GM21619 (cell line): Measurements from ENCODE around the gene CHRNA4.

Experiments
- ATAC-seq: cut with Tn5 transposase; IDR thresholded peaks from one replicate; pipeline ENCODE4 v1.9.1; 2021; ENCODE audit not compliant: unreplicated experiment

The CHRNA4 gene

DNA sequence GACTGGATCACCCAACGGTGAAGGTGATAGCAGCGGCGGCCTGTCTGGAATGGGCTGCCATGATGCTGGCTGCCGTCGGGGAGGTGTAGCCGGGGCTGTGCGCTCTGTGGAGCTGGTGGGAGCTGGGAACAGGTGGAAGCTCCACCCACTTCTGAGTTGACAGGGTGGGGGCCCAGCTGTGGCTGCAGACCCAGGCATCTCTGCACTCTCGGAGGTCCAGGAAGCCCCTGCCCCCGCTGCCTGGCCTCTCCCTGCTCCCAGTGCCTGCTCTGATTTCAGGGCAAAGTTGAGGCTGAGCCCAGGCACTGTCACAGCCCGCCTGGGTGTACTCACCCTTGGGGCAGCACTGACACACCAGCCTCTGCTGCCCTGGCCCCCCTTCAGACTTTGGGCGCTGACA lies 18.1 kb upstream of the CHRNA4 start:
- ATAC-seq: no peak

DNA sequence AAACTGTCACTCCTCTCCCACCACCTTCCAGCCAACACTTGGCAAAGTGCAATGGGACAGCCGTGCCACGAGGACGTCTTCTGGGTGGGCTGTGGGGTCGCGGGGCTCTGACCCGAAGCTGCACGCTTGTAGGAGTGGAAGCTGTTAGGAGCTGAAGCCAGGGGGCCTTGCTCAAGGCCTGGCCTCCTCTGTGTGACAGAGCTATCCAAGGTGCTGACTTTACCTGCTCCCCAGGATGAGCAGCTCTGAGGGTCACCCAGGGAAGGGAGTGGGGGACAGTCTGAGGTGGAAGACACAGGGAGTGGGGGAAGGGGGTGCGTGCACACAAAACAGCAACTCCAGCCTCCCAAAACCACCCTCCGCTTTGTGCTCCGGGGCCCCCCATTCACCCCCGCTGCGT lies 17.5 kb upstream of the CHRNA4 start:
- ATAC-seq: no peak

DNA sequence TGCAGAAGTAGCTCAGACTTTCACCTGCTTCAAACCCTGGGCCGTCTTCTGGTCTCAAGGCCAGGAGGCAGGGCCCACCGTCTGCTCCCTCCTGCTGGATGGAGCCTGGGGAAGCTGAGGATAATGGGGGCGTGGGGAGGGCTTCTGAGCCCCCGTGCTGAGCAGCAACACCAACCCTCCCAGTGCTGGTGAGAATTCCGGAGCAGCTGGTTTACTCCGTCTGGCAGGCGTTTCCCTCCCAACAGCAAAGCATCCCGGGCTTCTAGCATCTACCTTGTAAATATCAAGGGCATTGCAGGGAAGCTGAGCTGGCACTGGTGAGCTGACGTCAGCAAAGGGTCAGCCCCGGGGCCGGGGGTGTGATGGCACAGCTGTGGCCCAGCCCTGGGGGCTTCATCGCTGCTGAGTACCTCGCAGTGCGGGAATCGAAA lies 16.8 kb upstream of the CHRNA4 start:
- no peak for ATAC-seq

DNA sequence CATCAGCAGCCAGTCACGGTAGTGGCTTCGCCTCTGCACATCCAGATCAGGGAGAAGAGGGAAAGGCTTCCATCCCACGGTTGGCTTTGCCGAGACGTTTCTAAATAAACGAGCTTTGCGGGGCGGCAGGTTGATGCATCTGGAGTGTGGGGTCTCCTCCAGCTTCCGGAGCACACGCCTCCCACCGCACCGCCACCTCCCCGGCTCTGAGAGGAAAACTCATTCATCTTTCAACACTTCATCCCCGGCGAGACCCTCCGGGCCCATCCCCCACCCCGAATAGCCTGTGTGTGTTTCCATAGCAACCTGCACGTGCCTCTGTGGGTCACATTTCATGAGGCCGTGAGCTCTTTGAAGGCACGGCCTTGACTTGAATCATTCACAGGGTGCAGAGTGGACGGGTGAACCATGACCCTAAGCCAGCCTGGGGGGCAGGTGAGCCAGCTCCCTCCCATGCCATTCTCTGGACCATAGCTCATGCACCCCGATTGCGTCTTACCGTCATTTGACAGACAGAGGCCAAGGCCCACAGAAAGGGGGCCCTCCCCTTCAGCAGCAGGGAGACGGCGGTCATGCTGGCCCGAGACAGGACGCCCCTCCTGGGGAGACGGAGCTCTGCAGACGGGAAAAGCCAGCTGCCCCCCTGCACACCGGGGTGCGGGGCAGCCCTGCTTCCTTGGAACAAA lies 16.2 kb upstream of the CHRNA4 start:
- ATAC-seq: no peak

DNA sequence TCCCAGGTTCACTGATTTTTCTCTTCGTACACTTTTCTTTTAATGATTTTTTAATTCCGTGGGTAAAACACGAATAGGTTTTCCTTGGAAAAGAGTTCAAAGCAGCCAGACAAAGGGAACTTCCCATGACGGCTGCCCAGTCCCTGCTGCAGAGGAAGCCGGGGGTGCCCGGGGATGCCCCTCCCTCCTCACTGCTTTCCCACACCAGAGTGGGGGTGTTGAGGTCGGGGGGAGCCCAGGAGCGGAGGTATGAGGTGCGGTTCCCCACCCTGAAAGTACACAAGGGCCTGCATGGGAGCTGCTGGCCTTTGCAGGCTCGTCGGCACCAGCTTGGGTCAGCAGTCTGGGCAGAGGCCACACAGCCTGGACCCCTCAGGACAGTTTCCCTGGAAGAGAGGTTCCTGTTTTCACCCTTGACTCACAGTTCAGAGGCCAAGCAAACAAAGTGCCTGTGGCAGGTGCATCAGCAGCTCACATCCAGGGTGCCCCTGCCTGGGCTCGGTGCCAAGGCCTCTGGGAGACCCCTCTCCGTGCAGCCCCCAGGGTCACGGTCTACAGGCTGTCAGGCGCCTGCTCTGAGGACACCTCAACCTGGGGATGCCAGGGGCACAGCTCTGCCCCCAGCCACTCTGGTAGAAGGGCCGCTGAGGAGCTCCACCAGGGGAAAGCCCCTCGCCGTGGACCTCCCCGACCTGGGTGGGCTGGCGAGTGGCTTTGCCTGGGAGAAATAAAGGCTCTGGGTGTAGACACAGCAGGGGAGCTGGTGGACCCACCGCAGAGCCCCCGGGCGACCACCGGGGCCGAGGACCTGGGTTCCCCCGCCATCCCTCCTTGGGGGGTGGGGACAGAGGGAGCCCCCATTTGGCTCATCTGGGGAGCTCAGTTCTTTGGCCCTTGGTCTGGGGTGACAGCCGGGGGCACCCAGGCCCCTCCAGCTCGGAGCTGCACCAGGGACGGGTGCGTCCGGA lies 15.4 kb upstream of the CHRNA4 start:
- no peak for ATAC-seq

DNA sequence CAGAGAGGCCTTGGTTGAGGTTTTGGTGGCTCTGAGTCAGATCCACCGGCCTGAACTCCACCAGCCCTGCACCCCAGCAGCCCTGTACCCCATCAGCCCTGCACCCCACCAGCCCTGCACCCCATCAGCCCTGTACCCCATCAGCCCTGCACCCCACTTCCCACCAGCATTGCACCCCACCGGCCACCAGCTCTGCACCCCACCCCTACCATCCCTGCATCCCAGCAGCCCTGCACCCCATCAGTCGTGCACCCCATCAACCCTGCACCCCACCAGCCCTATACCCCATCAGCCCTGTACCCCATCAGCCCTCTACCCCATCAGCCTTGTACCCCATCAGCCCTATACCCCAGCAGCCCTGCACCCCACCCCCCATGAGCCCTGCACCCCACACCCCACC lies 14.3 kb upstream of the CHRNA4 start:
- ATAC-seq: no peak

DNA sequence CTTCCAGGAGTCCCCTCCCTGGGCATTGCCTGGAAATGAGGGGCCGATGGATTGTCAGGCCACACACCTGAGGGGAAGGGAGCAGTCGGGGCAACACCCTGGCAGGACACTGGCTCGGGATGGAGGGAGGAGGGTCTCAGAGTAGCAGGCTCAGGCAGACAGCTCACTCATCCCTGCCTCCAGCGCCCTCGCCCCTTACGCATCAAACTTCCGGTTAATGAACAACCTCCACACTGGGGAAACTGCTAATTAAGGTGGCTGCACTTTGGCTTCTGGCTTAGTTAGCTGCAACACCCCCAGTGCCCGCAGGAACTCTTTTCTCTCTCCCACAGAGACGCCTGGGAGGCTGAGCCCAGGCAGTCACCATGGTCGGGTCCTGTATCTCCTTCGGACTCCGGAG lies 13.4 kb upstream of the CHRNA4 start:
- ATAC-seq: no peak

DNA sequence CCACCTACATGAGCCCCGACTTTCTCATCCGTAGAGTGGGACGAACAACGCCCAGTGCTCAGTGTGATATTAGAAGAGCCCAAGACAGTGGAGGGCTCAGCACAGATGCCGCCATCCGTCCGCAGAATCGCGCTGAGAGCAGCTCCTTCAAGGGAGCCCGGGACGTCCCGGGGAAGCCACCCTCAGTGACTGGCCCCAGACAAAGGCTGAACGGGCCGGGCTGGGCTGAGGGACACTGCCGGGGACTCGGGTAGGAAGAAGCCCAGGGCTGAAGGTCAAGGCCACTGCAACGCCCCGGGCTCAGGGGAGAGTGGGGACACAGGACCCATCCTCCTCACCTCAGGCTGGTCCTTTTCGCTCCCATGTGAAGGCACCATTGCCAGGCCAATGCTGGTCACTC lies 12.8 kb upstream of the CHRNA4 start:
- ATAC-seq: no peak

DNA sequence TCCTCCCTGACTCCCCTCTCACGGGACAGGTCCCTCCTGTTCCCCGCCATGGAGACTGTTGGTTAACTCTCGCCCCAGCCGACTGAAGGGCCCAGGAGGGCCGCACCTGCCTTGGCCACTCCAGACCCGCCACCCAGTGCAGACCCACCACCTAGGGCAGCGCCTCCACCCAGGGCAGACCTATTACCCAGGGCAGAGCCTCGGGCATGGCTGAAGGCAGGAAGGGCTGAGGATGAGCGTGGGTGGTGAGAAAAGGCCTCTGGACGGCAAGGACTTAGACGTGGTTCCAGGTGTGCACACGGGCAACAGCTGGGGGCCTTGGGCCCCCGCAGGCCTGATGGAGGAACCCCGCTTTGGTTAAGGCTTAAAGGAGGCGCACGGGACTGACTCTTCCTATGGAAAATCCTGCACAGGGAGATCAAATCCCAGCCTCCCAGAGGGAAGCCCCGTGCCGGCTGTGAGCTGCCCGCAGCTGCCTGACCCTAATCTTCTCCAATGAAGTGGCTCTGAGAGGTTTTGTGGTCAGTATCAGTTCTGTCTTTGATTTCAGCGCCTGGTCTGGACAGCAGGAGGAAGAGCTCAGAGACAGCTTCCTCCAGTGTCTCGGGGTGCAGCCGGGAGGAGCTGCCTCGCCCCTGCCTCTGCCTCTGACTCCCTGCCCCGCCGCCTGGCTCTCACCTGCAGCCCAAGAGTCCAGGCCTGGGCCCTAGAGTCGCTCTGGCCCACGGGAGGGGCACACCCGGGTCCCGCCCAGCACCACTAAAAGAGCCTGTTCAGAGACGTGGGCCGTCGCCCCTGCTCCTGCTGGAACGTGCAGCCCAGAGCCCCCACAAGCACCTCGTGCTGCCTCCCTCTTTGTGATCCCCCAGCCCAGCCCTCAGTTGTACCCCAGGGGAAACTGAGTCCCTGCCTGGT lies 12.1 kb upstream of the CHRNA4 start:
- ATAC-seq: no peak

DNA sequence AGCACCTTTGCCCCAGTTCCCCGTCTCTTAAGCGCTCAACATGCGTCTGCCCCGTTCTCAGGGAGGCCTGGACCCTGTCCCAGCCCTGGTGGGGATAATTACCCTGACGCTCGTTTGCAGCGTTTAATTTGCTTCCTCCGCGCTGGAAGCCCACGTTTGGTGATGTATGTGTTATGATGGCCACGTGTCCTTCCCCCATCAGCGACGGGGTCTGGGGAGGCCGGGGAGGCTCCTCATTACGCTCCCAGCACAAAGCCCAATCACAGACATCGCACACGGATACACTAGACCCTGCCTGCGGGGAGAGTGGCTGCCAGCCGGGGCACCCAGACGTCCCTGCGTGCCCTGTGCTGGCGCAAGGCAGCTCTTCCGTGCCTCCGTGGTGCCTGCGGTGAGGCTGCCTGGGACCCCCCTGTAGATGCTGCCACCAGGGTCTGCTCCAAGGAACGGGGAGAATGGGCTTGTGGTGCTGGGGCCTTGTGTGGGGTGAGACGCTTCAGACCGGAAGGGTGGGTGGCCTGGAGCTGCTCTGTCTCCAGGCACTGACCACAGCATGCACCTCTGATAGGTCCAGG lies 10.2 kb upstream of the CHRNA4 start:
- ATAC-seq: no peak

DNA sequence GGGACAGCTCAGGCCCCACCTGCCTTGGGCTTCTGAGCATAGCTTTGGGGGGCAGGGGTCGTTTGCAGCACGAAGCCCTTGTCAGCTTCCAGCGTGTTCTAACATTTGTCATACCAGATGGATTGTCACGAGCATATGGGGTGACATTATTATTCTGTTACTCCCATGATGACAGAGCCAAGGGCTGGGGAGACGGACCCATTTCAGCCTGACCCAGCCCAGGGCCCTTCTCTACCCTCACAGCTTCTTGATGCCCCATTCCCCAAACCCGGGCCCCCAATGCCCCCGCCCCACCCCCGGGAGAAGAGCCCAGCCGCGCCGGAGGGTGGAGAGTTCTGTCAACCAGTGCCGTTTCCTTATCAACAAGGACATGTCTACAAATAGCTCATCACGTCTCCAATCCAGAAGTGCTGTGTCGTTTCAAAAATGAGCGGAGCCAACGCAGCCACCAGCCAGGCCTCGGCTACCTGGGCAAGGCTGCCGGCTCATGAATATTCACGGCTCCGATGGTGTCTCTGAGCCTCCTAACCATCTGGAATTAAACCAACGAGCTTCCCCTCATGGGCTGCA lies 9.6 kb upstream of the CHRNA4 start:
- ATAC-seq: no peak

DNA sequence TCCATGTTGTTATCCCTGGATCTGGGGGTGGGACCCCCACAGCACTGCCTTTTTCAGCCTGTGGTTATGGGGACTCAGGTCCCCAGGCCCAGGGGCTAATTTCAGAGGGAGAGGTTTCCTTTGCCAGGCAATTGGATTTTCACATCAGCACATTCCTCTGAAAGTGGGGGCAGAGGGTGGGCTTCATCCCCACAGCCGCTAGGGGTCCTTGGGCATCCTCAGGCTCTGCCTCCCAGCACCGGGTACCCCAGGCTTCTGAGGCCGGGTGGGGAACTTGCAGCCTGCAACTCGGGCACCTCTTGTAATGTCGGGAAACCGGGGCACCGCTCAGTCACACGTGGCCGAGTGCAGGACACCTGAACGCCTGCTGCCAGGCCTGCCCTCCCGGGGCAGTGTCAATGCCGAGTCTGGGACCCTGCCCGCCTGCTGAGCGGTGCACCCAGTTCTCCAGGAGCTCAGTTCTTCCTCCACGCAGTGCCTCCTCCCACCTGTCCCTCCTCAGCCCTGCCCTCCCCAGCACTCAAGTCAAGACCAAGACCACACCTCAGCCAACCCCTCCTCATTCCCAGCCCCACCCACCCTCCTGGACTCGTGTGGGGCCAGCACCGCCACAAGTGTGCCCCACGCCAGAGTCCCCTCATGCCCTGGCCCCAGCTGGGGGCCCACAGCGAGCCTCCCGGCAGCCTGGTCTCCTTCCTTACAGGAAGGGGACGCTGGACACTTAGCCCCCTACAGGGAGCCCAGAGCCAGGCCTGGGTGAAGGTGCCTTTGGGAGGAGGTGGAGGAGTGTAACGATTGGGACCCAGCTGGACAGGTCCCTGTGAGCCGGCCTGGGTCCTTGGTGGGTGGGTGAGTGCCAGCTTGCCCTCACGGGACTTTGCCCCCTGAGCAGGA lies 8.8 kb upstream of the CHRNA4 start:
- ATAC-seq: no peak

DNA sequence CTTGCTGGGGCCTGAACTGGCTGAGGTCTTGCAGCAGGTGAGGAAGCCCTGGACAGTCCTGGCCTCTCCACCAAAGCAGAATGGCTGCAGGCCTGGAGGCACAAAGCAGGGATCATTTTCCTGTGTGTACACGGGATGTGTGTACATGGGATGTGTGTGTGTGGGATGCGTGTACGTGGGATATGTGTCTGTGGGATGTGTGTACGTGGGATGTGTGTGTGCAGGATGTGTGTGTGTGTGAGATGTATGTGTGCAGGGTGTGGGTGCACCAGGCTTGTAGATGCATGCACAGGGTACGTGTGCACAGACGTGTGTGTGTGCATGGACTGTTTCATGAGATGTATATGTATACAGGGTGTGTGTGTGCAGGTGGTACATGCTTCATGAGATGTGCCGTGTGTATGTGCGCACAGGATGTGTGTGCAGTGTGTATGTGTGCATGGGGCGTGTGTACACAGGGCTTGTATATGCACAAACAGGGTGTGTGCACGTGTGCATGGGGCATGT lies 7.9 kb upstream of the CHRNA4 start:
- no peak for ATAC-seq

DNA sequence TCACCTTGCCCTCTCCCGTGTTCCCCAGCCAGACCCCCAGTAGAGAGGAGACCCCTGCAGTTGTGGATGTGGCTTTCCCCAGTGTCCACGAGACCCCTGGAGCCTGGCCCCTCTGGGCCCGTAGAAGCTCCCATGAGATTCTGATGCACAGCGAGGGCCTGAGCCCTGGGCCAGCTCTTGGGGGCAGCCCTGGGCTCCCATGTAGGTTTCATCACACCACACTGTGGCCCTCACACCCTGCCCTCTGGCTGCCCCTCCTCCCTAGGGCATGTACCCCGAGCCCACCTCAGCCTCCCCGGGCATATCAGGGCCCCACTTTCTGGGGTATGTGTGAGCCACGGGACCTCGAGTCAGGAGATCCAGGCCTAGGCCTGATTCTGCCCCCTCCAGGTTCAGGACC lies 7.0 kb upstream of the CHRNA4 start:
- no peak for ATAC-seq

DNA sequence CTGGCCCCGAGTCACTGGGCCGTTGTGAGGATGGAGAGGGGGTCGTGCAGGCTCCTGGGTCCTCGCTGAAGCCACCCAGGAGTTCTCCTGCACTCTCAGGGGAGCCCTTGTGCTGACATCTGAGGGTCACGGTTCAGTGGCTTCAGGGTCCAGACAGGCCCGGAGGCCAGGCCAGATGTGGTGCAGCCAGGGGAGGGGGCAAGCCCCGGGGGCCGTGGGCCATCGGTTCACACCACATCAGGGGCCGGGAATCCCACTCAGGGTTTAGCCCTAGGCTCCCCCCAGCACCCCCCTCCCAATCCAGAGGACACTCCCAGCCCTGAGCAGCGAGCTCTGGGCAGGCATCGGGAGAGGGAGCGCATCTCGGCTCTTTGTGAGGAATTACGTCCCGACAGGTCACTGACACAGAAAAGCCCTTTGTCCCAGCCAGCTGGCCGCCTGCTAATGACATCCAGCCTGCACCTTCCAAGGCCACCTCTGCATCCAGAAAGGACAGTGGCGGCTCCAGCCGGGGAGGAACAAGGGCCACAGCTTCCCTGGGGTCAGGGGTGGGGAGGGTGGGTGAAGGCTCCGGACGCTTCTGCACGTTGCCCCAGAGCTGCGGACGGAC lies 6.4 kb upstream of the CHRNA4 start:
- no peak for ATAC-seq

DNA sequence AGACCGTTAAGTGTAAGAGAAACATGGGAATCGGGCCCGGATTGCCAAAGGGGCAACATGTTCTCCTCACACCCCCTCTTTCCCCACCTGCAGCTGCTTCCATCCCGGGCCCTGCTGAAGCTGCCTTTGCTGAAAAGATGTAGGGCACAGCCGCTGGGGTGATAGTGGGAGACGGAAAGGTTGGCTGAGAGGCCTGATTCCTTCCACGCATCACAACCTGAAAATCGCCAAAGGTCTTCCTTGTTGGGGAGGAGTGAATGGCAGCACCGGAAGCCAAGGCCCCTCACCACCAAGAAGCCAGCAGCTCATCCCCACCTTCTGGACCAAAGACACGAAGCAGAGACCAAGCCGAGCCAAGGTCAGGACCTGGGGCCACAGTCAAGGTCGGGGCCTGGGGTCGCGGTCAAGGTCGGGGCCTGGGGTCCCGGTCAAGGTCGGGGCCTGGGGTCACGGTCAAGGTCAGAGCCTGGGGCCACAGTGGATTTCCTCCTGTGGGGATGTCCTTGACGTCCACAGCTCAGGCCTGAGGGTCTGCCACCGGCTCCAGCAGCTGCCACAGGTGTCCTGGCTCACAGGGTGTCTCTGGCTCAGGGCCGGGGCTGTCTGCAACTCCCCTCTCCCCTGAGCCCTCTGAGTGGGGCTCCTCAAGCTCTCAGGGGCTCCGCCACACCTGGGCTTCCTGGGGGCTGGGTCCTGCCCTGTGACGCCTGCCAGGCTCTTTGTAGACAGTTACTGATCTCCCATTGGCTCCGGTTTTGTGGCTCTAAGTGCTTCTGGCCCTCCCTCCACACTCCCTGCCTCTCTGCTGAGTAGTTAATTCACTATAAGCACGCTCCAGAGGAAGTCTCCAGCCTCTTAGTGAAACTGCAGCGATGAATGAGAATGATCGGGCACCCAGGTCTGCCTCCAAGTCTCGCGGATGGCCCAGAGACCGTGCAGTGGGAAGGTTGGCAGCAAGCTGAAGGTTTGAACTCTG lies 5.5 kb upstream of the CHRNA4 start:
- ATAC-seq: no peak

DNA sequence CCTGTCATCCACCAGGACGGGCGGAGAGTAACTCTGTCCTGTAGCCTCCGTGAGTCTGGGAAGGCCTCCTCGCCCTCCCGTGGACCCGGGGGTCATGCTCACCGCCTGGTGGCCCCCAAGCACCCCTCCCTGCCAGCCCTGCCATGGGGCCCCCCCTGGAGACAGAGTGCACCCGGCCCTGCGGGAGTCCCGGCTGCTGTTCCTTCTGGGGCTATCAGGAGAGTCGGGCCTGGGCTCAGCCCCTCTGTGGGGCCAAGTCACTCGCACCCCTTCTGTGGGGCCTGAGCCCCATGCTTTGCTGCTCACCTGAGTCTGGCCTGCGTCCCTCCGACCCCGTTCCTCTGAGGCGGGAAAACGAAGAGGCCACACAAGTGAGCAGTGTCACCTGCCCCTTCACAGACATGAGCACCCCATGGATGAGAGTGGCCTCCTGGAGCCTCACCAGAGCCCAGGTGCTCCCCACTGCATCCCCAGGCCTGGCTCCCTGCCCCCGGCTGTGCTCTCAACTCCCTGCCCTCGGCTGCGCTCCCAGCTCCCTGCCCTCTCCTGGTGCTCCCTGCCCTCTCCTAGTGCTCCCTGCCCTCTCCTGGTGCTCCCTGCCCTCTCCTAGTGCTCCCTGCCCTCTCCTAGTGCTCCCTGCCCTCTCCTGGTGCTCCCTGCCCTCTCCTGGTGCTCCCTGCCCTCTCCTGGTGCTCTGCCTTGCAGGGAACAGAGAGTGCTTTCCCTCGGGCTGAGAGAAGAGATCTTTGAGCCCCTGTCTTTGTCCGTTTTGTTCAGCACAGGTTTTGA lies 4.6 kb upstream of the CHRNA4 start:
- ATAC-seq: no peak
